ENCODE measurements around the gene SH3GL1. TPM values are rescaled to one million over a fixed set of nuclear protein-coding genes. Genes with fewer than 3 reads are reported as not detected.

SH3GL1 gene
- total RNA-seq, 1 donor from 2014 or later, result 43.7 TPM

DNA sequence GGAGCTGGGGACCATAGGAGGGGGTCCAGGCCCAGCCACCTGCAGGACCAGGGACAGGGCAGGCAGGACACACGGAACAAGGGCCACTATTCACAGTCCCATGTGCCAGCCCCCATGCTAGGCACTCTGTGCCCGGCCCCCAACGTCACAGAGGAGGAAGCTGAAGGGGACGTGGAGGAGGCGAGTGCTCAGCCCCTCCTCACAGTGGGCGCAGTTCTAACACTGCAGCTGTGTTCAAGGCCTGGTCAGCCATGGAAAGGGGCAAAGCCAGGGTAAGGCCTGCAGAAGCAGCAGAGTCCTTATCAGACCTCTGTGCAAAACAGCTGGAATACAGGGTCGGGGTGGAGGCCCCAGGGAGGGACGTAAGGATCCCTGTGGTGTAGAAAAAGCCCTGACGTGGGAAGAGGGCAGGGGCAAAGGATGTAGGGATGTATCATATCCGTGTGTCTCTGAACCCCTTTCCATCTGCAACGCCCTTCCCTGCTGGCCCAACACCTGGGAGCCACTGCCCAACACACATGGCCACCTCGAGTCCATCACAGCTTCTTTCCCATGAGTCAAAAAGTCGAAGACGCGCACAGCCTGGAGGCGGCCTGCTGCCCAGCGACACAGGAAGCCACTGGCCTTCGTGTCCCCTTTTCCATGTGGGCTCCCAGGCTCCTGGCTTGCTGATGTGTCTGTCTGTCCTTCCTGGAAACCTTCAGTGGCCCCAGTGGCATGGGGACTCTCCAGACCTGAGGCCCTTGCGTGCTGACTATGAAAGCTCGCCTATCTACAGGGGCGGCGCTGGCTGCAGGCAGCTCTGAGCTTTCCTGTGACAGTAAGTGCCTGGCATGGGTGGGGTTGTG is 28.0 kb downstream of the SH3GL1 start:
- DNase-seq, result no peak
- Mint-ChIP-seq H3K4me3 (peak overlapping the region; percentile 28), H3K27me3 (no peaks in the 10 kb centered on the region), H3K9me3 (no peaks in the 10 kb centered on the region), H3K36me3 (ENCODE audit: low read depth) (no peaks in the 10 kb centered on the region), H3K27ac (peak overlapping the region; percentile 35), H3K4me1 (peaks cover 95% of the 10 kb centered on the region)
- ATAC-seq (ENCODE audit: low read depth), result no peak
- intact Hi-C loops (cut with micrococcal nuclease), result no loop called here
- CTCF ChIA-PET, result no interaction called here
- TF ChIP-seq, protein P1, sequence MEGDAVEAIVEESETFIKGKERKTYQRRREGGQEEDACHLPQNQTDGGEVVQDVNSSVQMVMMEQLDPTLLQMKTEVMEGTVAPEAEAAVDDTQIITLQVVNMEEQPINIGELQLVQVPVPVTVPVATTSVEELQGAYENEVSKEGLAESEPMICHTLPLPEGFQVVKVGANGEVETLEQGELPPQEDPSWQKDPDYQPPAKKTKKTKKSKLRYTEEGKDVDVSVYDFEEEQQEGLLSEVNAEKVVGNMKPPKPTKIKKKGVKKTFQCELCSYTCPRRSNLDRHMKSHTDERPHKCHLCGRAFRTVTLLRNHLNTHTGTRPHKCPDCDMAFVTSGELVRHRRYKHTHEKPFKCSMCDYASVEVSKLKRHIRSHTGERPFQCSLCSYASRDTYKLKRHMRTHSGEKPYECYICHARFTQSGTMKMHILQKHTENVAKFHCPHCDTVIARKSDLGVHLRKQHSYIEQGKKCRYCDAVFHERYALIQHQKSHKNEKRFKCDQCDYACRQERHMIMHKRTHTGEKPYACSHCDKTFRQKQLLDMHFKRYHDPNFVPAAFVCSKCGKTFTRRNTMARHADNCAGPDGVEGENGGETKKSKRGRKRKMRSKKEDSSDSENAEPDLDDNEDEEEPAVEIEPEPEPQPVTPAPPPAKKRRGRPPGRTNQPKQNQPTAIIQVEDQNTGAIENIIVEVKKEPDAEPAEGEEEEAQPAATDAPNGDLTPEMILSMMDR (IDR thresholded peaks at IDR 0.05), result no peak
- POLR2A ChIA-PET, result no interaction called here

DNA sequence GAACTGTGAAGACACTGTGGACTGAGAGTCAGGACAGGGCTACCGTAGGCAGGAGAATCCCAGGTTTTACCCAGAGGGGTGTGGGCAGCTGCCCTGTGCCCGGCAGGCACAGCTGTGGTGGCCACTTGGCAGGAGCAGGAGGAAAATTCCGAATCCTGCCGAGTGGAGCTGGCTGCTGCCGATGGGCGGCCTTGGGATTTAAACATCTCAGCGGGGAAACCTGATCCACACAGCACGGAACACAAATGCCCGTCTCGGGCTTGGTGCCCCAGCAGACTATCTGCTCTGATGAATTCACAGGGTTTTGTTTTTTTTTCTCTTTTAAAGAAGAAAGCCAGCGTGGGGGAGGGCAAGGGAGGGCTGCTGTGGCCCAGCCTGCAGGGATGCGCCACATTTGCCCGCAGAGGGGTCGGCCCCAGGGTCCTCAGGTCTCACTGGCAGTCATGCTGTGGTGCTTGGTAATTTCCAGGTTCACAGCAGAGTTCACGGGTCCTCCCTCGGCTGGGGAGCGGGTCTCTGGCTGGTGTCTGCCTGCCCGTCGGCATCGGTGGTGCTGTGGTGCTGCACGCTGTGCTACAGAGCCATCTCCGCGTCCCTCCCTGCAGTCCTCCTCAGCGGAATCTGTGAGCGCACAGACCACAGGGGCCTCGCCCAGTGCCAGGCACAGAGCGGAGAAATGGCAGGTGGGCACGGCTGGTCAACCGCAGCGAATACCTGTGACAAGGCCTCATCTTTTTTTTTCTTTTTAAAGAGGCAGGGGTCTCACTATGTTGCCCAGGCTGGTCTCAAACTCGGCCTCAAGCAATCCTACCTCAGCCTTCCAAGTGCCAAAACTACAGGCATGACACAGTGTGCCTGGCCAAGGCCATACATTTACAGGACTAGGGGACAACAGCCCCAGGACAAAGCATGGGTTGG is 28.8 kb downstream of the SH3GL1 start:
- intact Hi-C loops (cut with micrococcal nuclease), result no loop called here
- H3K36me3 Mint-ChIP-seq (ENCODE audit: low read depth), result peaks cover 3% of the 10 kb centered on the region
- H3K9me3 Mint-ChIP-seq, result no peaks in the 10 kb centered on the region
- ATAC-seq (ENCODE audit: low read depth), result no peak
- no peak for DNase-seq
- peak overlapping the region; percentile 35 for H3K4me3 Mint-ChIP-seq
- H3K27me3 Mint-ChIP-seq, result no peaks in the 10 kb centered on the region
- peak overlapping the region; percentile 71 for H3K27ac Mint-ChIP-seq
- POLR2A ChIA-PET, result no interaction called here
- TF ChIP-seq, protein P1 (IDR thresholded peaks at IDR 0.05), result no peak
- peaks cover 86% of the 10 kb centered on the region for H3K4me1 Mint-ChIP-seq
- CTCF ChIA-PET, result interaction anchor here (2.1 kb wide), 1 partner anchor 23 kb away, joined by 7 read pairs; no protein-coding TSS in a partner anchor

DNA sequence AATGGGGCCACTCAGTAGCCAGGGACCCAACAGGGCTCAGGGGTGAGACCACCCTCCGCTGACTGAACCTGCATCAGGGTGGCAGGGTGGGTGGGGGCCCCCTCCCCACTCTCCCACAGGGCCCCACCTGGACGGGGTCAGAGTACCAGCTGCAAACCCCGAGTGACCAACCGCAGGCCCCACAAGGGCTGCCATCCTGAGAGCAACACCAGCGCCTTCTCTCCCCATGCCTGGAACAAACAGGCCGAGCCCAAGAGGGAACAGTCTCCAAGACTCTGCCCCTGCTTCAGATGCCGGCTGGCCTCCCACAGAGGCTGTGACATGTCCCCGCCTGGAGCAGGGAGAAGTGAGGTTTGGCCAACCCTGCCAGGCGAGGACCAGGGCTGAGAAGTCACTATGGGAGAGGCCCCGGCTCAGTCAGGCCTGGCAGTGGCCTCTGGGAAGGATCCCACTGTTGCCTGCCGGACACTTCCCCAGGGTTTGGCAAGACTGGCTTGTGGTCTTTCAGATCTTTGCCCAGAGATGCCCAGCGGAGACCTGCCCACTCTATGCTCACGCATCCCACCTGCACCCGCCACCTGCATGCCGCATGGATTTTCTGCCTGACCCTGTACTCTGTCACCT is 29.8 kb downstream of the SH3GL1 start:
- ChIA-PET POLR2A (interaction anchor here (0.5 to 1.6 kb wide), 6 partner anchors 9 to 101 kb away, joined by 4 to 12 read pairs (median 6); partner anchors contain the start of genes CHAF1A and SH3GL1), CTCF (interaction anchor here (0.8 to 4.2 kb wide), 7 partner anchors 18 to 155 kb away, joined by 3 to 31 read pairs (median 4); partner anchors contain the start of genes CHAF1A, MPND and SH3GL1)
- H3K36me3 Mint-ChIP-seq (ENCODE audit: low read depth), result peaks cover 8% of the 10 kb centered on the region
- H3K9me3 Mint-ChIP-seq, result no peaks in the 10 kb centered on the region
- DNase-seq, result no peak
- TF ChIP-seq, protein P1 (IDR thresholded peaks at IDR 0.05), result no peak
- no peaks in the 10 kb centered on the region for H3K27me3 Mint-ChIP-seq
- H3K4me1 Mint-ChIP-seq, result peaks cover 76% of the 10 kb centered on the region
- peak overlapping the region; percentile 78 for H3K4me3 Mint-ChIP-seq
- no peak for ATAC-seq (ENCODE audit: low read depth)
- peak overlapping the region; percentile 92 for H3K27ac Mint-ChIP-seq
- intact Hi-C loops (cut with micrococcal nuclease), result no loop called here

DNA sequence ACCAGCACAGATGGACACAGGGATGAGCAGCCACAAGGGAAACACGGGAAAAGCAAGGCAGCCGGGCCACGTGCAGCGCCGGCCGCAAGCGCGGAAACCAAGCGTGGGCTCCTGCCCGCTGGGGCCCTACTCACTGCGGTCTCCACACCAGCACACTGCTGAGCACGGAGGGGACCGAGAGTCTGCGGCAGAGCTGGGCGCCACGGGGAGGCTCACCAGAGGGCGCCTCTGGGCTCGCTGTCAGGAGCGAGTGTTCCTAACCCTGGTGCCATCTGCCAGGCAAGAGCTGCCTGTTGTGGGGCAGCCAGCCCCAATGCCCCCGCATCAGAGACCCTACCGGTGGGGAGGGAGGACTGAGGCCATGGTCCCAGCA is 30.5 kb downstream of the SH3GL1 start:
- ATAC-seq (ENCODE audit: low read depth), result peak; percentile 49
- Mint-ChIP-seq H3K9me3 (no peaks in the 10 kb centered on the region), H3K4me3 (peak overlapping the region; percentile 78)

More for the DNA sequence above, 30.5 kb downstream of the SH3GL1 start:
- DNase-seq, result peak; percentile 51
- TF ChIP-seq, protein P1 (IDR thresholded peaks at IDR 0.05), result no peak
- Mint-ChIP-seq H3K27ac (peak overlapping the region; percentile 92), H3K4me1 (peaks cover 70% of the 10 kb centered on the region), H3K27me3 (no peaks in the 10 kb centered on the region), H3K36me3 (ENCODE audit: low read depth) (peaks cover 10% of the 10 kb centered on the region)
- POLR2A ChIA-PET, result interaction anchor here (0.5 to 1.6 kb wide), 7 partner anchors 9 to 101 kb away, joined by 3 to 12 read pairs (median 5); partner anchors contain the start of genes CHAF1A and SH3GL1
- CTCF ChIA-PET, result interaction anchor here (0.6 to 4.2 kb wide), 8 partner anchors 18 to 155 kb away, joined by 3 to 31 read pairs (median 4); partner anchors contain the start of genes CHAF1A, MPND and SH3GL1
- intact Hi-C loops (cut with micrococcal nuclease), result loop anchor here (1.0 to 5.0 kb wide), 4 partner anchors 9 to 102 kb away; partner anchors contain the start of genes HDGFL2 and SH3GL1
